ENCODE results near the gene ARHGAP27.

- TF ChIP-seq POLR2AphosphoS5 (IDR thresholded peaks at IDR 0.05; ENCODE audit: low read depth, low read length) (no peak), POLR2A (IDR thresholded peaks at IDR 0.05; ENCODE audit: low read depth, low read length) (no peak), SPI1 (IDR thresholded peaks at IDR 0.05; ENCODE audit: low read depth, low read length) (no peak), TAF1 (IDR thresholded peaks at IDR 0.05; ENCODE audit: low read depth, low read length) (no peak)
Observed at GRCh38 chr17:45371414-45372324, 61.0 kb downstream of the ARHGAP27 start.

All from GM12891 (cell line).